ENCODE measurements around the gene DDX5. TPM values are rescaled to one million over a fixed set of nuclear protein-coding genes. Genes with fewer than 3 reads are reported as not detected.

DDX5 gene
- total RNA-seq, 3 donors from 2014 or later (not counting 1 experiment from before 2014, with no cell fraction given): 2,956 to 3,334 (median 3,276) TPM

DNA sequence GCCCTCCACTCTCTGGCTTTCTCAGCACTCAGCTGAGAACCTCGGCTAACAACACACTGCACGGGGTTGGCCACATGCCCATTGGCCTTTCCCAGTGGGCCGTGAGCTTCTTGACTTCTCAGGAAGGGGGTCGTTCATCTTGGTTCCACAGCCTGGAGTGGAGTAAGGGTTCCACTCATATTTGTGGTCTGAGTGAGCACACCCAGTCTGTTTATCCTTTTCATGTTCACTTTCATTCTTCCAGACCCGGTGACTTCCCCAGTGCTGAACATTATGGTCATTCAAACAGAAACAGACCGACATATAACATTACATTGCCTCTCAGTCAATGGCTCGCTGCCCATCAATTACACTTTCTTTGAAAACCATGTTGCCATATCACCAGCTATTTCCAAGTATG is 48.9 kb downstream of the DDX5 start:
- ATAC-seq: no peak
- Mint-ChIP-seq H3K9me3 (no peaks in the 10 kb centered on the region), H3K4me1 (peaks cover 6 to 9% of the 10 kb centered on the region in 2 donors), H3K4me3 (no peak overlapping the region), H3K27ac (no peak overlapping the region), H3K36me3 (no peaks in the 10 kb centered on the region), H3K27me3 (ENCODE audit: low read depth in 2 of 2) (no peaks in the 10 kb centered on the region)
- H3K4me1 ChIP-seq (ENCODE audit: control insufficient read depth, insufficient read depth, low read length): peaks cover 17% of the 10 kb centered on the region
- intact Hi-C loops (cut with micrococcal nuclease): no loop called here
- no peaks in the 10 kb centered on the region for H3K36me3 ChIP-seq (ENCODE audit: control insufficient read depth, insufficient read depth, low read length)
- H3K27me3 ChIP-seq (ENCODE audit: control insufficient read depth, insufficient read depth, low read length): no peaks in the 10 kb centered on the region
- no peak overlapping the region for H3K4me3 ChIP-seq (ENCODE audit: low read length)
- H3K9me3 ChIP-seq (ENCODE audit: control insufficient read depth, insufficient read depth, low read length): no peaks in the 10 kb centered on the region
- DNase-seq: no peak
- no peak overlapping the region for H3K27ac ChIP-seq (ENCODE audit: low read length)
- WGBS (ENCODE audit: insufficient coverage): 80% methylated on average over 7 of the region's 7 CpGs
- TF ChIP-seq CTCF (IDR thresholded peaks at IDR 0.05): no peak

DNA sequence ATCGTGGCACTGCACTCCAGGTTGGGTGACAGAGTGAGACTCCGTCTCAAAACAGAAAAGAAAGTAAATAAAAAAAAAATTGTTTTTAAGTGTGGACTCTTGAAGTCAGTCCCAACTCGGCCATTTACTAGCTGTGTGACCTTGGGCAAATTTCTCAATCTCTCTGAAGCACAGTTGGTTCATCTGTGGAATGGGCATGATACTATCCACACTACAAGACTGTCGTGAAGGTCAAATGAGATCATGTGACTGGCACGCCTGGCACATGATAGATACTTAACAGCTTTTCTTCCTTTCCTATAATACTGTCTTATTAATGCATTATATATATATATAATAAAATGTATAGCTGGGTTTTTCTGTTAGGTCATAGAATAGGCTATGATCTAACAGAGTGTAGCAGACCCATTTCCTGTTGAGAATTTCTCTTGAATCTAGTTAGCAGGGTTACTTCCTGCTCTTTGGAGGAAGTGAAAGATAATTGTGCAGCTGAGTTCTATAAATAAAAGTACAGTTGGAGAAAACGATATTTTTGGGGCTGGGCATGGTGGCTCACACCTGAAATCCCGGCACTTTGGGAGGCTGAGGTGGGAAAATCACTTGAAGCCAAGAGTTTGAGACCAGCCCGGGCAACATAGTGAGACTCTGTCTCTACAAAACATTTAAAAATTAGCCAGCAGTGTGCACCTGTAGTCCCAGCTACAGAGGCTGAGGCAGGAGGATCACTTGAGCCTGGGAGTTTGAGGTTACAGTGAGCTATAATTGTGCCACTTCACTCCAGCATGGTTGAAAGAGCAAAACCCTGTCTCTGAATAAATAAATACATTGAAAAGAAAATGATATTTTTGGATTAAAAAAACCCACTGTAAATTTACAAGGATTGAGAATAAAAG is 49.9 kb downstream of the DDX5 start:
- no peaks in the 10 kb centered on the region for H3K36me3 Mint-ChIP-seq
- Histone ChIP-seq H3K27me3 (ENCODE audit: control insufficient read depth, insufficient read depth, low read length) (no peaks in the 10 kb centered on the region), H3K9me3 (ENCODE audit: control insufficient read depth, insufficient read depth, low read length) (no peaks in the 10 kb centered on the region), H3K4me1 (ENCODE audit: control insufficient read depth, insufficient read depth, low read length) (peaks cover 17% of the 10 kb centered on the region), H3K36me3 (ENCODE audit: control insufficient read depth, insufficient read depth, low read length) (no peaks in the 10 kb centered on the region), H3K27ac (ENCODE audit: low read length) (peak overlapping the region; percentile 63), H3K4me3 (ENCODE audit: low read length) (no peak overlapping the region)
- H3K4me3 Mint-ChIP-seq: peak overlapping the region; percentile 4
- ATAC-seq (peak; percentile 55 to 73 (median 65)), DNase-seq (peak in 1 of 2 donors; percentile 39)
- H3K27me3 Mint-ChIP-seq (ENCODE audit: low read depth in 2 of 2): no peaks in the 10 kb centered on the region
- intact Hi-C loops (cut with micrococcal nuclease): no loop called here
- H3K9me3 Mint-ChIP-seq: no peaks in the 10 kb centered on the region
- 64% methylated on average over 7 of the region's 8 CpGs for WGBS (ENCODE audit: insufficient coverage)
- peak overlapping the region in 1 of 2 donors; percentile 73 for H3K27ac Mint-ChIP-seq
- TF ChIP-seq CTCF (IDR thresholded peaks at IDR 0.05): no peak
- peaks cover 6 to 9% of the 10 kb centered on the region in 2 donors for H3K4me1 Mint-ChIP-seq

GRCh38 chr17:64449545-64449944 is 56.5 kb downstream of the DDX5 start:
- 78% methylated on average over 2 of the region's 3 CpGs for WGBS (ENCODE audit: insufficient coverage)
- Mint-ChIP-seq H3K36me3 (no peaks in the 10 kb centered on the region), H3K27me3 (ENCODE audit: low read depth in 2 of 2) (no peaks in the 10 kb centered on the region), H3K9me3 (no peaks in the 10 kb centered on the region), H3K27ac (no peak overlapping the region), H3K4me3 (no peak overlapping the region), H3K4me1 (peaks cover 5 to 7% of the 10 kb centered on the region in 2 donors)
- DNase-seq (no peak), ATAC-seq (peak in 1 of 3 donors; percentile 17)
- H3K4me3 ChIP-seq (ENCODE audit: low read length): no peak overlapping the region
- peaks cover 8% of the 10 kb centered on the region for H3K4me1 ChIP-seq (ENCODE audit: control insufficient read depth, insufficient read depth, low read length)
- H3K9me3 ChIP-seq (ENCODE audit: control insufficient read depth, insufficient read depth, low read length): no peaks in the 10 kb centered on the region
- intact Hi-C loops (cut with micrococcal nuclease): no loop called here
- TF ChIP-seq CTCF (IDR thresholded peaks at IDR 0.05): no peak
- H3K36me3 ChIP-seq (ENCODE audit: control insufficient read depth, insufficient read depth, low read length): no peaks in the 10 kb centered on the region
- peak overlapping the region; percentile 40 for H3K27ac ChIP-seq (ENCODE audit: low read length)
- no peaks in the 10 kb centered on the region for H3K27me3 ChIP-seq (ENCODE audit: control insufficient read depth, insufficient read depth, low read length)
